DOHH2 (cell line): ENCODE results near the gene LRRC74B.

Experiments
- H3F3A ChIP-seq: fragments of 200-600 bp; sonication (generic), shearing (Covaris generic); 2 replicates; pipeline ENCODE4 v1.6.0; 2016; ENCODE audit warnings: antibody characterized with exemption, mild to moderate bottlenecking; ENCODE audit not compliant: control insufficient read depth, insufficient read depth
- H3K27ac ChIP-seq: fragments of 200-600 bp; sonication (generic); 2 replicates; pipeline ENCODE4 v1.5.1; 2014; ENCODE audit warnings: low read depth, mild to moderate bottlenecking, low read length, moderate library complexity
- H3K27me3 ChIP-seq: fragments of 200-600 bp; sonication (generic); 2 replicates; pipeline ENCODE4 v1.6.1; 2014; ENCODE audit warnings: mild to moderate bottlenecking, low read length, mixed read lengths; ENCODE audit not compliant: control insufficient read depth
- H3K36me3 ChIP-seq: fragments of 200-600 bp; sonication (generic); 2 replicates; pipeline ENCODE4 v1.6.1; 2014; ENCODE audit warnings: mild to moderate bottlenecking, low read length, moderate library complexity, mixed read lengths; ENCODE audit not compliant: control insufficient read depth
- H3K4me1 ChIP-seq: fragments of 200-600 bp; sonication (generic); 2 replicates; pipeline ENCODE4 v1.6.1; 2014; ENCODE audit warnings: mild to moderate bottlenecking, low read length, mixed read lengths; ENCODE audit not compliant: control insufficient read depth
- H3K4me2 ChIP-seq: fragments of 200-600 bp; sonication (generic); 2 replicates; pipeline ENCODE4 v1.6.0; 2014; ENCODE audit warnings: mild to moderate bottlenecking, low read length, moderate library complexity
- H3K4me3 ChIP-seq: fragments of 200-600 bp; sonication (generic); 2 replicates; pipeline ENCODE4 v1.5.1; 2014; ENCODE audit warnings: mild to moderate bottlenecking, low read length, mixed read lengths
- H3K79me2 ChIP-seq: fragments of 200-600 bp; sonication (generic); 2 replicates; pipeline ENCODE4 v1.6.1; 2014; ENCODE audit warnings: mild to moderate bottlenecking, low read length, mixed read lengths; ENCODE audit not compliant: control insufficient read depth
- H3K9me2 ChIP-seq: fragments of 200-600 bp; sonication (generic); replicated peaks from 2 replicates; pipeline ENCODE4 v1.6.1; 2014; ENCODE audit warnings: mild to moderate bottlenecking, low read length, mixed read lengths; ENCODE audit not compliant: control insufficient read depth
- H3K9me3 ChIP-seq: fragments of 200-600 bp; sonication (generic); 2 replicates; pipeline ENCODE4 v1.6.1; 2014; ENCODE audit warnings: antibody characterized with exemption, low read length, mixed read lengths; ENCODE audit not compliant: control insufficient read depth, insufficient read depth
- H4K20me1 ChIP-seq: fragments of 200-600 bp; sonication (generic); 2 replicates; pipeline ENCODE4 v1.6.0; 2014; ENCODE audit warnings: low read depth, mild to moderate bottlenecking, antibody characterized with exemption, low read length, moderate library complexity; ENCODE audit not compliant: control insufficient read depth, insufficient read depth
- CTCF ChIP-seq: fragments of 200-600 bp; sonication (generic); IDR thresholded peaks from one replicate; pipeline ENCODE4 v1.5.1; 2014; ENCODE audit warnings: antibody characterized with exemption, mild to moderate bottlenecking, low read depth, low read length; ENCODE audit not compliant: poor library complexity, severe bottlenecking
- EZH2phosphoT487 ChIP-seq: fragments of 200-600 bp; sonication (generic); IDR thresholded peaks from 2 replicates; pipeline ENCODE4 v1.6.1; 2017; ENCODE audit warnings: borderline replicate concordance, mild to moderate bottlenecking, antibody characterized with exemption, low read length, moderate library complexity, mixed read lengths

Gene LRRC74B

GRCh38 chr22:21075516-21076138 is 29.9 kb downstream of the LRRC74B start:
- Histone ChIP-seq H3K4me3 (no peak overlapping the region), H3K27me3 (no peaks in the 10 kb centered on the region), H3K9me2 (no peaks in the 10 kb centered on the region), H3K9me3 (no peaks in the 10 kb centered on the region), H3F3A (no peaks in the 10 kb centered on the region), H3K36me3 (no peaks in the 10 kb centered on the region), H3K4me2 (no peak overlapping the region), H3K79me2 (no peaks in the 10 kb centered on the region), H3K4me1 (no peaks in the 10 kb centered on the region), H3K27ac (no peak overlapping the region), H4K20me1 (no peaks in the 10 kb centered on the region)
- TF ChIP-seq EZH2phosphoT487, result no peak
- TF ChIP-seq CTCF, result no peak

DNA sequence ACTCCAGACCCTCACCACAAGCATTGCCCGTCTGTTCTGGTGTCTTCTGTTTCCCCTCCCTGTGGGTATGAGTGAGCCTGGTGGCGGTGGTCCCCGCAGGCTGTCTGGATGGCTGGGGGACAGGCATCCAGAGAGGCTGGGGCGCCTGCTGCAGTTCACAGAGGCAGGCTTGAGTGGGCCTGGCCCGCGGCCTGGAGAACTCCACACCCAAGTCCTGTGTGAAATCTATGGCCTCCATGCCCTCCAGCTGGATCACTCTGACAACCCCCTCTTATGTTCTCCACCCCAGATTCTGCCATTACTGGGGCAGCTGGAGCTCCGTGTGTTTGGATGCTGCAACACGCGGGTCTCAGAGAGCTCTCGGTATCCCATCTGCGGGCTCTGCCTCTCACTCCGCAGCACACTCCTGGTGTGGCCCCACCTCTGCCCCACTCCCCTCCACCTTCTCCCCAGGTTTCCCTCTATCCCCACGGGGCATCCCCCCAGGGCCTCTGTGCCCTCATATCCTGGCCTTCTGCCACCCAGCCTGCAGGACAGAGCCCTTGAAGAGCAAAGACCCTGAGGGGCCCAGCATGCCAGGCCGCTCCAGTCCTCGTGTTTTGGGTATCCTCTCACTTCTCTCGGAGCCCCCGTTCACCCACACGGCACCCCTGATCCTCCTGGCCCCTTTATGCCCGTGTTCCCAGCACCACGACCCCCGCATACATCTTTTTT is 31.3 kb downstream of the LRRC74B start:
- TF ChIP-seq CTCF, result no peak
- TF ChIP-seq EZH2phosphoT487, result no peak
- no peaks in the 10 kb centered on the region for H3K9me3 ChIP-seq

DNA sequence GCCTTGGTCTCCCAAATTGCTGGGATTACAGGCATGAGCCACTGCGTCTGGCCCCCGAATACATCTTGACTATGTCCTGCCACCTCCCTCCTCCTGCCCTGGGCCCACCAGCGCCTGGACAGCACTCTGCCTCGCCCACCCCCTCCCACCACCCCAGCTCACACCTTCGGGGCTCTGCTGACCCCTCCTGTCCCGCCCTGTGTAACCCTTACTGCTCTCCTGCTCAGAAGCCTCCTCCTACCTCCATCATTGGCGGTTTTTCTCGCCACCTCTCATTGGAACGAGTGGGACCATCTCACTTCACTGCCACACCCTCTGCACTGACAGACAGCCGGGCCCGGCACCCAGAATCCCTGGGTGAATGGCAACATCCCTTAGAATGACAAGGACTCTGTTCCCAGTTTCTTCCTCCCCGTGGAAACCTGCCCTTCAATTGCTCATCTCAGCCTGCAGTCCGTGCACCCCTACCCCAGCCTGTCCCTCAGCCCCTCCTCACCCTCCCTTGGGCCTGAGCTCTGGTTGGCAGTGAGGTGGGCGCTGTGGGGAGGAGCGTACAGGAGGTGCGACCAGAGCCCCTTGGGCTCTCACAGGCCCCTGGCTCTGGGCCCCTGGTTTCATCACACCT is 32.2 kb downstream of the LRRC74B start:
- TF ChIP-seq EZH2phosphoT487 (no peak), CTCF (no peak)
- H3K79me2 ChIP-seq, result no peaks in the 10 kb centered on the region
- H3K9me2 ChIP-seq, result no peaks in the 10 kb centered on the region
- H3K36me3 ChIP-seq, result no peaks in the 10 kb centered on the region
- no peak overlapping the region for H3K4me3 ChIP-seq
- no peak overlapping the region for H3K27ac ChIP-seq
- H3K4me1 ChIP-seq, result no peaks in the 10 kb centered on the region
- H4K20me1 ChIP-seq, result no peaks in the 10 kb centered on the region
- no peaks in the 10 kb centered on the region for H3F3A ChIP-seq
- H3K27me3 ChIP-seq, result no peaks in the 10 kb centered on the region
- no peaks in the 10 kb centered on the region for H3K9me3 ChIP-seq
- no peak overlapping the region for H3K4me2 ChIP-seq

More for the DNA sequence above, 31.3 kb downstream of the LRRC74B start:
- Histone ChIP-seq H3K36me3 (no peaks in the 10 kb centered on the region), H3K27me3 (no peaks in the 10 kb centered on the region), H4K20me1 (no peaks in the 10 kb centered on the region), H3K4me3 (no peak overlapping the region), H3K4me1 (no peaks in the 10 kb centered on the region), H3K79me2 (no peaks in the 10 kb centered on the region), H3K4me2 (no peak overlapping the region), H3F3A (no peaks in the 10 kb centered on the region), H3K9me2 (no peaks in the 10 kb centered on the region), H3K27ac (no peak overlapping the region)
